Stimulated activated CD8-positive, alpha-beta memory T cell treated with anti-CD3 and anti-CD28 coated beads, Interleukin-7, amount 100 ng/mL, for 4 hours (primary cell): ENCODE data around the gene TDRD7.

Experiments used
- DNase-seq, 2 donors: peaks; one replicate each; pipeline ENCODE4 v3.0.0-alpha.2; 2020; ENCODE audit warnings: low read depth in 2 of 2

The TDRD7 gene

GRCh38 chr9:97504381-97505216 lies 92.7 kb downstream of the TDRD7 start:
- DNase-seq = no peak

- DNase-seq = no peak
Measured at GRCh38 chr9:97505845-97506244, 93.9 kb downstream of the TDRD7 start.

- DNase-seq = no peak
Measured at GRCh38 chr9:97506306-97506705, 94.4 kb downstream of the TDRD7 start.

GRCh38 chr9:97506787-97507186 lies 94.9 kb downstream of the TDRD7 start:
- DNase-seq = no peak

- DNase-seq = no peak
Measured at GRCh38 chr9:97507428-97507984, 95.6 kb downstream of the TDRD7 start.

- DNase-seq = no peak
Measured at GRCh38 chr9:97508852-97509251, 97.0 kb downstream of the TDRD7 start.

GRCh38 chr9:97510797-97511654 lies 99.1 kb downstream of the TDRD7 start:
- DNase-seq = no peak

GRCh38 chr9:97511655-97512427 lies 99.9 kb downstream of the TDRD7 start:
- no peak for DNase-seq

GRCh38 chr9:97512966-97513560 lies 101.2 kb downstream of the TDRD7 start:
- DNase-seq = no peak

- no peak for DNase-seq
Measured at GRCh38 chr9:97514531-97514930, 102.6 kb downstream of the TDRD7 start.

- DNase-seq = no peak
Measured at GRCh38 chr9:97515662-97516061, 103.8 kb downstream of the TDRD7 start.

GRCh38 chr9:97516111-97516510 lies 104.2 kb downstream of the TDRD7 start:
- DNase-seq = no peak

GRCh38 chr9:97517331-97518089 lies 105.6 kb downstream of the TDRD7 start:
- DNase-seq = no peak

GRCh38 chr9:97518166-97518908 lies 106.4 kb downstream of the TDRD7 start:
- DNase-seq = no peak

- DNase-seq = no peak
Measured at GRCh38 chr9:97518909-97519307, 107.0 kb downstream of the TDRD7 start.

- DNase-seq = no peak
Measured at GRCh38 chr9:97519441-97519970, 107.6 kb downstream of the TDRD7 start.

GRCh38 chr9:97521576-97522333 lies 109.9 kb downstream of the TDRD7 start:
- DNase-seq = no peak

- no peak for DNase-seq
Measured at GRCh38 chr9:97524424-97524823, 112.5 kb downstream of the TDRD7 start.

- DNase-seq = no peak
Measured at GRCh38 chr9:97525451-97525850, 113.6 kb downstream of the TDRD7 start.
